Vagina (tissue), 2 donors: ENCODE measurements around the gene EPB41L3. TPM values are rescaled to one million over a fixed set of nuclear protein-coding genes. Genes with fewer than 3 reads are reported as not detected.

Source experiments
- DNase-seq, 2 donors: peaks; one replicate each; pipeline ENCODE4 v3.0.0-alpha.2; 2017; ENCODE audit errors: extremely low spot score in 2 of 2
- H3K27ac ChIP-seq: fragments of 200-600 bp; sonication (generic); one replicate; pipeline ENCODE4 v1.5.1; 2019
- H3K27me3 ChIP-seq: fragments of 200-600 bp; sonication (generic); one replicate; pipeline ENCODE4 v1.5.1; 2019
- H3K36me3 ChIP-seq, 2 donors: fragments of 200-600 bp; sonication (generic); one replicate each; pipeline ENCODE4 v1.5.1; 2017 to 2019
- H3K4me1 ChIP-seq: fragments of 200-600 bp; sonication (generic); one replicate; pipeline ENCODE4 v1.5.1; 2019
- H3K4me3 ChIP-seq, 2 donors: fragments of 200-600 bp; sonication (generic); 1 replicate in 1 of 2; 2 replicates in 1 of 2; pipeline ENCODE4 v1.5.1; 2016 to 2019
- H3K9me3 ChIP-seq: fragments of 200-600 bp; sonication (generic); one replicate; pipeline ENCODE4 v1.5.1; 2019
- CTCF ChIP-seq, 3 experiments: fragments of 450-650 bp in 2 of 3; fragments of 200-600 bp in 1 of 3; sonication (generic) in 1 of 3; IDR thresholded peaks; one replicate each; pipeline ENCODE4 v1.5.1; 2017 to 2019; ENCODE audit warnings: antibody characterized with exemption in 3 of 3, mild to moderate bottlenecking in 2 of 3, moderate library complexity in 2 of 3
- POLR2A ChIP-seq, 2 donors: fragments of 450-650 bp; IDR thresholded peaks; one replicate each; pipeline ENCODE4 v1.6.1; 2017; ENCODE audit warnings: antibody characterized with exemption in 2 of 2, mild to moderate bottlenecking in 2 of 2, moderate library complexity in 2 of 2
- POLR2AphosphoS5 ChIP-seq, 2 donors: sonication (generic); formaldehyde crosslinking; IDR thresholded peaks; one replicate each; pipeline ENCODE4 v1.9.0; 2017; ENCODE audit warnings: antibody characterized with exemption in 2 of 2, mild to moderate bottlenecking in 2 of 2, low read depth in 1 of 2; ENCODE audit not compliant: insufficient read depth in 1 of 2
- intact Hi-C: fragments of 100-400 bp; cut with DNase I; formaldehyde crosslinking; loops from one replicate; pipeline ENCODE4 v1.15.1; 2023
- total RNA-seq: library from RNA; depleted of rRNA; stranded (reverse); fragments of >200 nt; gene quantifications from one replicate; pipeline ENCODE4 v1.2.3, GENCODE V29; 2016

EPB41L3 gene
- total RNA-seq, 1 donor from 2014 or later: 53.0 TPM

GRCh38 chr18:5422626-5423025 is 121.2 kb downstream of the EPB41L3 start:
- Histone ChIP-seq H3K27ac (no peak overlapping the region), H3K27me3 (no peaks in the 10 kb centered on the region), H3K4me3 (no peak overlapping the region), H3K36me3 (no peaks in the 10 kb centered on the region), H3K4me1 (no peaks in the 10 kb centered on the region), H3K9me3 (no peaks in the 10 kb centered on the region)
- intact Hi-C loops: no loop called here
- no peak for TF ChIP-seq POLR2AphosphoS5 (IDR thresholded peaks at IDR 0.05; ENCODE audit: insufficient read depth in 1 of 2, low read depth in 1 of 2)
- no peak for DNase-seq

GRCh38 chr18:5421981-5422380 is 121.8 kb downstream of the EPB41L3 start:
- Histone ChIP-seq H3K27me3 (no peaks in the 10 kb centered on the region), H3K27ac (no peak overlapping the region), H3K4me1 (no peaks in the 10 kb centered on the region), H3K9me3 (no peaks in the 10 kb centered on the region), H3K4me3 (no peak overlapping the region), H3K36me3 (no peaks in the 10 kb centered on the region)
- TF ChIP-seq POLR2AphosphoS5 (IDR thresholded peaks at IDR 0.05; ENCODE audit: insufficient read depth in 1 of 2, low read depth in 1 of 2) (no peak), POLR2A (IDR thresholded peaks at IDR 0.05) (no peak), CTCF (IDR thresholded peaks at IDR 0.05) (no peak)
- no peak for DNase-seq
- intact Hi-C loops: no loop called here

GRCh38 chr18:5420906-5421305 is 122.9 kb downstream of the EPB41L3 start:
- Histone ChIP-seq H3K9me3 (no peaks in the 10 kb centered on the region), H3K27me3 (no peaks in the 10 kb centered on the region), H3K4me1 (no peaks in the 10 kb centered on the region), H3K27ac (no peak overlapping the region), H3K36me3 (no peaks in the 10 kb centered on the region), H3K4me3 (no peak overlapping the region)
- intact Hi-C loops: no loop called here
- TF ChIP-seq POLR2AphosphoS5 (IDR thresholded peaks at IDR 0.05; ENCODE audit: insufficient read depth in 1 of 2, low read depth in 1 of 2) (no peak), POLR2A (IDR thresholded peaks at IDR 0.05) (no peak), CTCF (IDR thresholded peaks at IDR 0.05) (no peak)
- DNase-seq: no peak

- Histone ChIP-seq H3K36me3 (no peaks in the 10 kb centered on the region), H3K27ac (no peak overlapping the region), H3K9me3 (no peaks in the 10 kb centered on the region), H3K4me1 (no peaks in the 10 kb centered on the region), H3K27me3 (no peaks in the 10 kb centered on the region), H3K4me3 (no peak overlapping the region)
- no peak for DNase-seq
- intact Hi-C loops: no loop called here
- no peak for TF ChIP-seq CTCF (IDR thresholded peaks at IDR 0.05)
- TF ChIP-seq POLR2A (IDR thresholded peaks at IDR 0.05): no peak
- TF ChIP-seq POLR2AphosphoS5 (IDR thresholded peaks at IDR 0.05; ENCODE audit: insufficient read depth in 1 of 2, low read depth in 1 of 2): no peak
Measured at GRCh38 chr18:5419601-5420000, 124.2 kb downstream of the EPB41L3 start.

GRCh38 chr18:5419030-5419429 is 124.8 kb downstream of the EPB41L3 start:
- no peak overlapping the region for H3K27ac ChIP-seq
- no peaks in the 10 kb centered on the region for H3K9me3 ChIP-seq
- no peak overlapping the region for H3K4me3 ChIP-seq
- TF ChIP-seq POLR2A (IDR thresholded peaks at IDR 0.05) (no peak), POLR2AphosphoS5 (IDR thresholded peaks at IDR 0.05; ENCODE audit: insufficient read depth in 1 of 2, low read depth in 1 of 2) (no peak), CTCF (IDR thresholded peaks at IDR 0.05) (no peak)
- no peak for DNase-seq
- intact Hi-C loops: no loop called here
- no peaks in the 10 kb centered on the region for H3K27me3 ChIP-seq
- no peaks in the 10 kb centered on the region for H3K4me1 ChIP-seq
- H3K36me3 ChIP-seq: no peaks in the 10 kb centered on the region

GRCh38 chr18:5417342-5417741 is 126.5 kb downstream of the EPB41L3 start:
- no peak for TF ChIP-seq POLR2A (IDR thresholded peaks at IDR 0.05)
- no peak for TF ChIP-seq POLR2AphosphoS5 (IDR thresholded peaks at IDR 0.05; ENCODE audit: insufficient read depth in 1 of 2, low read depth in 1 of 2)
- TF ChIP-seq CTCF (IDR thresholded peaks at IDR 0.05): no peak
- intact Hi-C loops: no loop called here
- DNase-seq: no peak
- H3K36me3 ChIP-seq: no peaks in the 10 kb centered on the region
- H3K4me3 ChIP-seq: no peak overlapping the region
- H3K27me3 ChIP-seq: no peaks in the 10 kb centered on the region
- no peaks in the 10 kb centered on the region for H3K4me1 ChIP-seq
- no peak overlapping the region for H3K27ac ChIP-seq
- H3K9me3 ChIP-seq: no peaks in the 10 kb centered on the region
